Measurements from ENCODE around the gene KLHL22.
"Not testable (repeated sequence)": the region's sequence is repeated elsewhere in the genome, so short reads cannot be mapped to it uniquely, and the experiment has no call there.

DNA sequence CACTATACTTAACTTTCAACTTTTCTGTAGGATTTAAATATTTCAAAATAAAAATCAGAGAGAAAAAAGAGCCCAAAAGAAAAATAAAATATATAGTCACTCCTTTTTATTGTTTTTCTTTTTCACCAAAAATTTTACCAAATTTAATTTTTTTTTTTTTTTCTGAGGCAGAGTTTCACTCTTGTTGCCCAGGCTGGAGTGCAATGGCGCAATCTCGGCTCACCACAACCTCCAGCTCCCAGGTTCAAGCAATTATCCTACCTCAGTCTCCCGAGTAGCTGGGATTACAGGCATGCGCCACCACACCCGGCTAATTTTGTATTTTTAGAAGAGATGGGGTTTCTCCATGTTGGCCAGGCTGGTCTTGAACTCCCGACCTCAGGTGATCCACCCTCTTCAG lies 17.5 kb downstream of the KLHL22 start:
- TF ChIP-seq, protein P1, sequence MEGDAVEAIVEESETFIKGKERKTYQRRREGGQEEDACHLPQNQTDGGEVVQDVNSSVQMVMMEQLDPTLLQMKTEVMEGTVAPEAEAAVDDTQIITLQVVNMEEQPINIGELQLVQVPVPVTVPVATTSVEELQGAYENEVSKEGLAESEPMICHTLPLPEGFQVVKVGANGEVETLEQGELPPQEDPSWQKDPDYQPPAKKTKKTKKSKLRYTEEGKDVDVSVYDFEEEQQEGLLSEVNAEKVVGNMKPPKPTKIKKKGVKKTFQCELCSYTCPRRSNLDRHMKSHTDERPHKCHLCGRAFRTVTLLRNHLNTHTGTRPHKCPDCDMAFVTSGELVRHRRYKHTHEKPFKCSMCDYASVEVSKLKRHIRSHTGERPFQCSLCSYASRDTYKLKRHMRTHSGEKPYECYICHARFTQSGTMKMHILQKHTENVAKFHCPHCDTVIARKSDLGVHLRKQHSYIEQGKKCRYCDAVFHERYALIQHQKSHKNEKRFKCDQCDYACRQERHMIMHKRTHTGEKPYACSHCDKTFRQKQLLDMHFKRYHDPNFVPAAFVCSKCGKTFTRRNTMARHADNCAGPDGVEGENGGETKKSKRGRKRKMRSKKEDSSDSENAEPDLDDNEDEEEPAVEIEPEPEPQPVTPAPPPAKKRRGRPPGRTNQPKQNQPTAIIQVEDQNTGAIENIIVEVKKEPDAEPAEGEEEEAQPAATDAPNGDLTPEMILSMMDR (IDR thresholded peaks at IDR 0.05; ENCODE audit: low read length): not testable (repeated sequence)
- TF ChIP-seq EZH2 (optimal IDR thresholded peaks at IDR 0.05; ENCODE audit: low read depth, low read length); EZH2phosphoT487 (IDR thresholded peaks at IDR 0.05; ENCODE audit: low read length): not testable (repeated sequence)
